Thymus (tissue), 14 donors: Measurements from ENCODE around the gene RIT1. TPM values are rescaled to one million over a fixed set of nuclear protein-coding genes. Genes with fewer than 3 reads are reported as not detected.

Source experiments
- DNase-seq, 9 donors: peaks; one replicate each; pipeline ENCODE4 v3.0.0-alpha.2; 2013; ENCODE audit warnings: low spot score in 9 of 9, low read depth in 6 of 9, missing footprints in 1 of 9
- H3K27ac ChIP-seq, 2 donors: one replicate each; pipeline ENCODE4 v1.5.1; 2013; ENCODE audit warnings: control low read depth in 1 of 2, low read depth in 1 of 2, low read length in 1 of 2, mild to moderate bottlenecking in 1 of 2, moderate library complexity in 1 of 2
- H3K27me3 ChIP-seq, 2 donors: one replicate each; pipeline ENCODE4 v1.5.1; 2013; ENCODE audit warnings: low read length in 1 of 2; ENCODE audit not compliant: control insufficient read depth in 2 of 2, insufficient read depth in 1 of 2
- H3K36me3 ChIP-seq, 2 donors: one replicate each; pipeline ENCODE4 v1.5.1; 2013; ENCODE audit warnings: low read length in 1 of 2, mild to moderate bottlenecking in 1 of 2, moderate library complexity in 1 of 2; ENCODE audit not compliant: control insufficient read depth in 2 of 2, insufficient read depth in 2 of 2
- H3K4me1 ChIP-seq, 2 donors: one replicate each; pipeline ENCODE4 v1.5.1; 2013; ENCODE audit warnings: low read length in 2 of 2; ENCODE audit not compliant: control insufficient read depth in 2 of 2, insufficient read depth in 2 of 2
- H3K4me3 ChIP-seq, 2 donors: one replicate each; pipeline ENCODE4 v1.5.1; 2013; ENCODE audit warnings: low read length in 2 of 2, control low read depth in 1 of 2, mild to moderate bottlenecking in 1 of 2
- H3K9me3 ChIP-seq, 2 donors: one replicate each; pipeline ENCODE4 v1.5.1; 2013; ENCODE audit warnings: low read length in 1 of 2, mild to moderate bottlenecking in 1 of 2; ENCODE audit not compliant: control insufficient read depth in 2 of 2, insufficient read depth in 1 of 2
- WGBS: extraction: QIAGEN DNeasy Blood & Tissue Kit; methylation state at CpG from one replicate; pipeline ENCODE4 v1.1.7; 2013; 5-methylcytosine and 5-hydroxymethylcytosine counted together
- long read RNA-seq, 10 donors: transcript quantifications; one replicate each; lab custom pipeline, GENCODE V29; 2026
- polyA plus RNA-seq: library from polyadenylated mRNA; stranded (reverse); fragments of 200-250 nt; gene quantifications from one replicate; pipeline ENCODE4 v1.2.3, GENCODE V29; 2013
- total RNA-seq: library from RNA; stranded (reverse); fragments of 120-200 nt; gene quantifications from one replicate; pipeline ENCODE4 v1.2.4, GENCODE V29; 2013
- donor health status: healthy.

Gene RIT1
- total RNA-seq (24.4 TPM), polyA plus RNA-seq (17.2 TPM)
- long read RNA-seq, donor 1, partial matches to known transcripts, result 0 of 4 reads
- long read RNA-seq, donor 1, other reads (novel, unspliced or antisense), result 0 of 4 reads
- long read RNA-seq, donor 2, transcript RIT1-202 (6 exons, 3,445 nt), result major isoform, 13 of 15 reads
- long read RNA-seq, donor 2, partial matches to known transcripts, result 0 of 15 reads
- long read RNA-seq, donor 2, other reads (novel, unspliced or antisense), result 0 of 15 reads
- long read RNA-seq, donor 3, transcript RIT1-202 (6 exons, 3,445 nt), result major isoform, 5 of 11 reads
- long read RNA-seq, donor 3, partial matches to known transcripts, result 0 of 11 reads
- long read RNA-seq, donor 3, other reads (novel, unspliced or antisense), result 0 of 11 reads
- long read RNA-seq, donor 4, transcript RIT1-202 (6 exons, 3,445 nt), result major isoform, 8 of 9 reads
- long read RNA-seq, donor 4, partial matches to known transcripts, result 0 of 9 reads
- long read RNA-seq, donor 4, other reads (novel, unspliced or antisense), result 0 of 9 reads
- long read RNA-seq, donor 5, transcript RIT1-202 (6 exons, 3,445 nt), result major isoform, 17 of 37 reads
- long read RNA-seq, donor 5, transcript RIT1-206 (5 exons, 574 nt), result minor isoform, 6 of 37 reads
- long read RNA-seq, donor 5, partial matches to known transcripts, result 9 of 37 reads
- long read RNA-seq, donor 5, other reads (novel, unspliced or antisense), result 0 of 37 reads
- long read RNA-seq, donor 6, transcript RIT1-202 (6 exons, 3,445 nt), result major isoform, 6 of 9 reads
- long read RNA-seq, donor 6, partial matches to known transcripts, result 0 of 9 reads
- long read RNA-seq, donor 6, other reads (novel, unspliced or antisense), result 0 of 9 reads
- long read RNA-seq, donor 7, transcript RIT1-202 (6 exons, 3,445 nt), result major isoform, 11 of 16 reads
- long read RNA-seq, donor 7, partial matches to known transcripts, result 0 of 16 reads
- long read RNA-seq, donor 7, other reads (novel, unspliced or antisense), result 0 of 16 reads
- long read RNA-seq, donor 8, transcript RIT1-202 (6 exons, 3,445 nt), result major isoform, 8 of 10 reads
- long read RNA-seq, donor 8, partial matches to known transcripts, result 0 of 10 reads
- long read RNA-seq, donor 8, other reads (novel, unspliced or antisense), result 0 of 10 reads
- long read RNA-seq, donor 9, transcript RIT1-202 (6 exons, 3,445 nt), result major isoform, 6 of 6 reads
- long read RNA-seq, donor 9, partial matches to known transcripts, result 0 of 6 reads
- long read RNA-seq, donor 9, other reads (novel, unspliced or antisense), result 0 of 6 reads
- long read RNA-seq, donor 10, transcript RIT1-202 (6 exons, 3,445 nt), result major isoform, 7 of 7 reads
- long read RNA-seq, donor 10, partial matches to known transcripts, result 0 of 7 reads
- long read RNA-seq, donor 10, other reads (novel, unspliced or antisense), result 0 of 7 reads

GRCh38 chr1:155911156-155912055 is at the start of gene RIT1:
Gene RIT1, minus strand, starts transcription at chr1:155911349. Its CDS starts 588 bp downstream, at chr1:155910761.
- no peaks in the 10 kb centered on the region for H3K9me3 ChIP-seq
- peak within 1 kb of the TSS; percentile 68 to 94 for H3K4me3 ChIP-seq
- H3K27ac ChIP-seq, result peak within 1 kb of the TSS; percentile 73 to 92
- DNase-seq, result peak; percentile 43 to 89 (median 79)
- no peaks in the 10 kb centered on the region for H3K27me3 ChIP-seq
- 8% methylated on average over 34 of the region's 34 CpGs for WGBS
- peaks cover 39 to 74% of the 10 kb centered on the region in 2 donors for H3K36me3 ChIP-seq
- peaks cover 5 to 11% of the 10 kb centered on the region in 2 donors for H3K4me1 ChIP-seq

DNA sequence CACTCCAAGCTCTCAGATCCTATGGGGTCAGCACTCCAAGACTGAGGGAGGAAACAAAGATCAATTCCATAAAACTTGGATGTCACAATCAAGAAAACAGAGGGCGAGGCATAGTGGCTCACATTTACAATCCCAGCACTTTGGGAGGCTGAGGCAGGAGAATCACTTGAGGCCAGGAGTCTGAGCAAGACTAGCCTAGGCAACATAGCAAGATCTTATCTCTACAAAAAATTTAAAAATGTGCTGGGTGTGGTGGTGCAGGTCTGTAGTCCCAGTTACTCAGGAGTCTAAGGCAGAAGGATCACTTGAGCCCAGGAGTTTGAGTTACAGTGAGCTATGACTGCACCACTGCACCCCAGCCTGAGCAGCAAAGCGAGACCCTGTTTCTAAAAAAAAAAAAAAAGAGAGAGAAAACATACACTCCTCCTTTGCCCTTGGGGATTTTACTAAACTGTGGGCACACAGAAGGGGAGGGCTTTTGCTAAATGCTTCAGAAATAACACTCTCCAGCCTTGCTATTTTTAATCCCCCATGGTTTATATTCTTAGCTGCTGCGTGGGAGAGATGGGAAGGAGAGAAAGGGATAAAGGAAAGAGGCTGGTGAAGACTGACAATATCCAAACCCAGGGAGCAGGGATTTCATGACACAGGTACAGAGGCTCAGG is 49.1 kb upstream of the RIT1 start:
- no peak overlapping the region for H3K4me3 ChIP-seq
- no peaks in the 10 kb centered on the region for H3K4me1 ChIP-seq
- H3K27me3 ChIP-seq, result no peaks in the 10 kb centered on the region
- DNase-seq, result no peak
- H3K36me3 ChIP-seq, result peaks cover 87 to 96% of the 10 kb centered on the region in 2 donors
- peaks cover 0 to 4% of the 10 kb centered on the region in 2 donors for H3K9me3 ChIP-seq
- WGBS, result 97% methylated on average over 3 of the region's 3 CpGs
- H3K27ac ChIP-seq, result no peak overlapping the region

- no peak overlapping the region for H3K27ac ChIP-seq
- peaks cover 84 to 97% of the 10 kb centered on the region in 2 donors for H3K36me3 ChIP-seq
- no peak for DNase-seq
- peaks cover 0 to under 1% of the 10 kb centered on the region in 2 donors for H3K9me3 ChIP-seq
- no peak overlapping the region for H3K4me3 ChIP-seq
- no peaks in the 10 kb centered on the region for H3K4me1 ChIP-seq
- H3K27me3 ChIP-seq, result no peaks in the 10 kb centered on the region
- 98% methylated on average over 12 of the region's 12 CpGs for WGBS
Measured at GRCh38 chr1:155957411-155957915, 46.3 kb upstream of the RIT1 start.

GRCh38 chr1:155954645-155955044 is 43.5 kb upstream of the RIT1 start:
- WGBS, result 100% methylated on average over 3 of the region's 3 CpGs
- no peak overlapping the region for H3K4me3 ChIP-seq
- H3K9me3 ChIP-seq, result no peaks in the 10 kb centered on the region
- H3K4me1 ChIP-seq, result no peaks in the 10 kb centered on the region
- peaks cover 84 to 97% of the 10 kb centered on the region in 2 donors for H3K36me3 ChIP-seq
- DNase-seq, result no peak
- no peak overlapping the region for H3K27ac ChIP-seq
- no peaks in the 10 kb centered on the region for H3K27me3 ChIP-seq

DNA sequence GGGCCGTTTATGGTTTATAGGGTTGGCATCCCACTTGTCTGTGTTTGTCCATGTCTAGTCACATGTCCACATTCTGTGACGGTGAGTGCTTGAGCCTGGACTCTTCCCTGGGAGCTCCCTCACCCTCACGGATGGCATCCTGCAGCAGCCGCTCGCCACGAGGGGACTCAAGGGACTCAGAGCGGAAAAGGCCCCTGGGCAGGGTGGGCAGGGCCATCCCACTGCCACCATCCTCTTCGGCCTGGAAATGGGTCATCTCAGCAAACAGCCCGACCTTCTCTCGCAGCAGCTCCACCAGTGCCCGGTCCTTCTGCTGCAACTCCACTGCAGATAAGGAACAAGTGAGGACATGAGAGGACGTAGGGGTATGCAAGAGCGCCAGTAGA is 41.3 kb upstream of the RIT1 start:
- no peaks in the 10 kb centered on the region for H3K27me3 ChIP-seq
- H3K36me3 ChIP-seq, result peaks cover 83 to 92% of the 10 kb centered on the region in 2 donors
- H3K4me3 ChIP-seq, result no peak overlapping the region
- no peaks in the 10 kb centered on the region for H3K9me3 ChIP-seq
- WGBS, result 97% methylated on average over 13 of the region's 13 CpGs
- DNase-seq, result no peak
- H3K27ac ChIP-seq, result no peak overlapping the region
- peaks cover 0 to 1% of the 10 kb centered on the region in 2 donors for H3K4me1 ChIP-seq

DNA sequence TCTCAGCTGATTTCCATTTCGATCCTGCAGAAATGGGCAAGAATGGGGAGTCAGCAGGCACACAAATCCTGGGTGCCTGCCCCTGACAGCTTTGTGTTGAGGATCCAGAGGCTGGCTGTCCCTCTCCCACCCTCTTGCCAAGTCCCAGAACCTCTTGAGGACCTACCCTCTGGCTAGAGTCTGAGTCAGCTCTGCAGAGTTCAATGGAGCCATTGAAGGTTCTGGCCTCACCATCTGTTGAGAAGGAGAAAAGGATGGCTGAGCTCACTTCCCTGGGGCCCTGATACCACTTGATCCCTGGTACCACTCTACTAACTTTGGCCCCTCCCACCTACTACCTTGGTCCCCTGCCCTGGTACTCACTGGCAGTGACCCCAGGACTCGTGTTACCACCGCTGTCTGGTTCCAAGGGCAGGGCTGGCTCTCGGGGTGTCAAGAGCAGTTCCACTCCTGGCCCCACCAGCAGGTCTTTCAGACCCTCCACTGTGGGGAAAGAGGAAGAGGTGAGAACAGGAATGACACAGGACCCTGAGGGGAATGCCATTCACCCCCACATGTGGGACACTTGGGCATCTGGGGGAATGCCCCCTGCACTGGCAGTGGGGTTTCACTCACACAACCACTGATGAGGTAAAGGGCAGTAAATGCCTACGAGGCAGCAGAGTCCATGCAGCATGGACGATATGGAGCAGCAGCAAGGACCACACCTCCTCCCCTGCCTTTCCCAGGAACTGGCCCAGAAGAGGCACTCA is 40.8 kb upstream of the RIT1 start:
- H3K4me1 ChIP-seq, result peaks cover under 1 to 7% of the 10 kb centered on the region in 2 donors
- H3K36me3 ChIP-seq, result peaks cover 83 to 92% of the 10 kb centered on the region in 2 donors
- H3K4me3 ChIP-seq, result no peak overlapping the region
- no peak overlapping the region for H3K27ac ChIP-seq
- DNase-seq, result no peak
- no peaks in the 10 kb centered on the region for H3K9me3 ChIP-seq
- no peaks in the 10 kb centered on the region for H3K27me3 ChIP-seq
- 98% methylated on average over 6 of the region's 6 CpGs for WGBS

DNA sequence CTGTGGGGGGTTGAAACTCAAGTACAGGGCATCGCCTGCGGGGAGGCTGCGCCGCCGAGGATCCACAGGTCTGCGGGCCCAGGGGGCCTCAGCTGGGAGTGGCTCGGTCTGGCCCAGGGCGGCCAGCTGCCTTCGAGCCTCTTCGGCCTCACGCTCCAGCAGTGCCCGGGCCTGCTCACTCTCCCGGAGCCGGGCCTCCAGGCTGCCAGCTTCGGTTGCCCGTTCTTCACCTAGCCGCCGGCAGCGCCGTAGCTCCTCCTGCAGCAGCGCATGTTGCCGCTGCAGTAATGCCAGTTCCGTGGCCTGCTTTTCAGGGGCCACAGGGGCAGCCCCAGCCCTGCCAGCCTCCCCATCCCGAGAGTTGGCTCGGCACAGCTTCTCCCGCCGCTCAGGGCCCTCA is 39.7 kb upstream of the RIT1 start:
- WGBS, result 98% methylated on average over 27 of the region's 27 CpGs
- no peak for DNase-seq
- no peaks in the 10 kb centered on the region for H3K27me3 ChIP-seq
- H3K4me3 ChIP-seq, result no peak overlapping the region
- peaks cover 7 to 18% of the 10 kb centered on the region in 2 donors for H3K4me1 ChIP-seq
- peaks cover 87 to 94% of the 10 kb centered on the region in 2 donors for H3K36me3 ChIP-seq
- H3K9me3 ChIP-seq, result no peaks in the 10 kb centered on the region
- no peak overlapping the region for H3K27ac ChIP-seq
